ENCODE measurements around the gene CCDC144A.
"Not testable (repeated sequence)": the region's sequence is repeated elsewhere in the genome, so short reads cannot be mapped to it uniquely, and the experiment has no call there.

CCDC144A gene

DNA sequence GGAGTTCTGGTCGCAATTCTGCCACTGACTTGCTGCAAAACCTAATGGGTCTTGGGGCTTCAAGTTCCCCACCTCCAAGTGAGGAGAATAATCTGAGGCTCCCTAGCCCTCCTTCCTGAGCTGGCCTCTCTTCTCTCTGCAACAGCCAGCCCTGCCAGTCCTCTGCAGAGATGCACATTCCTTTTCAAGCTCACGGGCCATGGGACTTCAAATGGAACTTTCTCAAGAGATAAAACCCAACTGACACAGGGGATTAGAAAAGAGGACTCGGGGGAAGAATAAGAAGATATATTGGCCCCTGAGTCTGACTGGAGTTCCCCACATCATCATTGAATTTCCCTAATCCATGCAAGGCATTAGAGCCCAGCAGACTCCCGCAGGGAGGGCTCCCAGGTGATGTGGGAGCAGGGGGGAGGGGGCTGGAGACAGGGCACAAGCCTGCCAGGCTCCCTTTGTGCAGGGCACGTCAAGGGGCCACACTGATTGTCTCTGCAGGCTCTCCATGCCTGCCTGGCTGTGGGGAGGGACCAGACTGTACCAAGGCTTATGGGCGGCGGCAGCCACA is 131.0 kb downstream of the CCDC144A start:
- no peak for DNase-seq

DNA sequence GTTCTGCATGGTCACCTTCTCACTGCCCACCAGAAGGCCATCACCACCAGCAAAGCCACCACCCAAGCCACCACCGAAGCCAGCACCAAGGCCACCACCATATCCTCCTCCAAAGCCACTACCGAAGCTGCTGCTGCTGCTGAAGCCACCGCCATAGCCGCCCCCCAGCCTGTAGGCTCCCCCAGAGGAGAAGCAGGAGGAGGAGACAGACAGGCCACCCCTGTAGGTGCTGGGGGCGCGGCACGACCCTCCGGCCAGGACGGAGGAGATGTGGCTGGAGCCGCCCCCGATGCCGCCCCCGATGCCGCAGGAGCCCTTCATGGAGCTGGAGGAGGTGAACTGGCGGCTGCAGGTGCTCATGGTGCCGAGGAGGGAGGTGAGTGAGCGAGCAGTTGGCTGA is 132.1 kb downstream of the CCDC144A start:
- not testable (repeated sequence) for DNase-seq

DNA sequence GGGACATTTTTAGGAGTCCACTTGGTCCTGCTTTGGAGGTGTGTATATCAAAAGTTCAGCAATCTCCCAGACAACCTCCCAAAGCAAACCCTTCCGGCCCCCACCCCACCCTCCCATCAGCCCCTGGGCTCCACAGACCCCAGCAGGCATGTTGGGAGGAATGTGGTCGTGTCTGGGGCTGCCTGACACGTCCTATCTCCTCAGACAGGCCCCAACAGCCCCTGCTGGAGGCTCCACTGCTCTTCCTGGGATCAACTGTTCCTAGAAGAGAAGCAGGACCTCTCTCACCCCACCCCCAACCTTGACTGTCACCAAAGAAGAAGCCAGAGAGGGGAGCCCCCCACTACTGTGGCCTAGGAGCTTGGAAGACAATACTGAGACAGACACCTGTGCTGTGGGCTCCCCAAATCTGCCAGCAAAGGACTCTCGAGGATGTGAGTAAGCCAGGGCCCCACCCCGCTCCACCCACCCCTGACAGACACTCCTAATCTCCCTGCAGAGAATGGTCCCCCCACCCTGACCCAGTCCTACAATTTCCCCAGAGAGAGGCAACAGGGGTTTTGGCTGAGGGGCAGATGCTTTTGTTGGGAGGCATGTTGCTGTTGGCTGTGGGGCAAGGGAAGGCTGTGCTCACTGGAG is 133.8 kb downstream of the CCDC144A start:
- DNase-seq = not testable (repeated sequence)
